ENCODE measurements around the gene DKK3.

Gene DKK3

GRCh38 chr11:12007769-12008737 lies at the start of gene DKK3:
DKK3 (minus strand) TSS chr11:12008626; CDS start chr11:12008582, 44 bp downstream.
- no peak for TF ChIP-seq CTCF (IDR thresholded peaks at IDR 0.05)

- no peak for TF ChIP-seq CTCF (IDR thresholded peaks at IDR 0.05)
Measured at GRCh38 chr11:12057299-12057980, 49.0 kb upstream of the DKK3 start.

GRCh38 chr11:12056119-12056518 lies 47.7 kb upstream of the DKK3 start:
- TF ChIP-seq CTCF (IDR thresholded peaks at IDR 0.05): no peak

GRCh38 chr11:12053606-12054361 lies 45.4 kb upstream of the DKK3 start:
- no peak for TF ChIP-seq CTCF (IDR thresholded peaks at IDR 0.05)

DNA sequence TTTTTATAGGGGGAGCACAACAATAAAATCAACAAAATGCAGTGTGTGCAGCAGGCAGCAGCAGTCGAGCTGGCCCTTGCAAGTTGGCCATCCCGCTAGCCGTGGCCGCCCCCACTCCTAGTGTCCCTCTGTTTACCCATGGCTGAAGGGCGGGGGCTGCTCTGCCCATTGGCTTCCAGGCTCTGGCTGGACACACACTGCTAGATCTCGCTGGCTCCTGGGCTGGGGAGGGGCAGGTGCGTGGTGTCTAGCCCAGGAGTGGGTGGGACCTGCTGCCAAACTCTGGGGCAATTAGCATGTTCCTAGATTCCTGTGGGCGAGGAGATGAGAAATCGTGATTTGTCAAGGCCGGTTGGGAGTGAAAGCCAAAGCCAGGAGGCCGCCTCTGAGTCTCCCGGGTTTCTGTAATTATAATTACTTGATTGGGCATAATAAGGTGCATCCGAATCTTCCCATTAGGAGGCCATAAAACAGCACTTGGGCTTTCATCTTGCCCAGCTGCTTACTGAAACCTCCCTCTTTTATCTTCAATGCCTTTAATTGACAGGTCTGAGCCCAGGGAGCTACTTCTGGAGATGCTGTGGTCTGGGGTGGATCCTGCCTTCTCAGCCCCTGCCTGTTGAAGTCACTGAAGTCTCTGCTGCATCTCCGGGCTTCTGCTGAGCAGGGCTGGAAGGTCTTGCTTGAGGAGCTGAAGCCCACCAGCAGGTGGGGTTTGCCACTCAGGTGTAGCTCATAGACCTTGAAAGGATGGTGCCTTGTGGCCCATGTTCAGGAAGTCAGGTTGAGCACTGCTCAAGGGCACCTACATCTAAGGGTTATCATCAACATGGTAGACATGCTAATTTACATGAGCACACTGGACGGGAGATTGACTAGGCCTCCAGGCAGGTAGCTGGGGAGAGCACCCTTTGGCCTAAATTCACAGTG lies 44.5 kb upstream of the DKK3 start:
- TF ChIP-seq CTCF (IDR thresholded peaks at IDR 0.05): no peak

- TF ChIP-seq CTCF (IDR thresholded peaks at IDR 0.05): no peak
Measured at GRCh38 chr11:12051287-12051662, 42.8 kb upstream of the DKK3 start.
